Astrocyte of the cerebellum (primary cell): Measurements from ENCODE around the gene MGAT1.
"Not testable (repeated sequence)": the region's sequence is repeated elsewhere in the genome, so short reads cannot be mapped to it uniquely, and the experiment has no call there.

Experiments
- DNase-seq: peaks from one replicate; pipeline ENCODE4 v3.0.0-alpha.2; 2011; ENCODE audit warnings: low read depth
- H3K4me3 ChIP-seq: 2 replicates; pipeline ENCODE4 v1.5.1; 2011; ENCODE audit warnings: mild to moderate bottlenecking, low read depth, low read length, moderate library complexity
- in situ Hi-C: cut with HindIII; loops from 2 replicates; pipeline ENCODE4 v1.10.0; 2017; ENCODE audit warnings: low sequenced_read_pairs
- TF ChIP-seq, protein P1 (sequence below): IDR thresholded peaks from 2 replicates; pipeline ENCODE4 v1.5.1; 2012; ENCODE audit warnings: low read length, low read depth, moderate library complexity, mild to moderate bottlenecking; ENCODE audit errors: missing control alignments

The MGAT1 gene

DNA sequence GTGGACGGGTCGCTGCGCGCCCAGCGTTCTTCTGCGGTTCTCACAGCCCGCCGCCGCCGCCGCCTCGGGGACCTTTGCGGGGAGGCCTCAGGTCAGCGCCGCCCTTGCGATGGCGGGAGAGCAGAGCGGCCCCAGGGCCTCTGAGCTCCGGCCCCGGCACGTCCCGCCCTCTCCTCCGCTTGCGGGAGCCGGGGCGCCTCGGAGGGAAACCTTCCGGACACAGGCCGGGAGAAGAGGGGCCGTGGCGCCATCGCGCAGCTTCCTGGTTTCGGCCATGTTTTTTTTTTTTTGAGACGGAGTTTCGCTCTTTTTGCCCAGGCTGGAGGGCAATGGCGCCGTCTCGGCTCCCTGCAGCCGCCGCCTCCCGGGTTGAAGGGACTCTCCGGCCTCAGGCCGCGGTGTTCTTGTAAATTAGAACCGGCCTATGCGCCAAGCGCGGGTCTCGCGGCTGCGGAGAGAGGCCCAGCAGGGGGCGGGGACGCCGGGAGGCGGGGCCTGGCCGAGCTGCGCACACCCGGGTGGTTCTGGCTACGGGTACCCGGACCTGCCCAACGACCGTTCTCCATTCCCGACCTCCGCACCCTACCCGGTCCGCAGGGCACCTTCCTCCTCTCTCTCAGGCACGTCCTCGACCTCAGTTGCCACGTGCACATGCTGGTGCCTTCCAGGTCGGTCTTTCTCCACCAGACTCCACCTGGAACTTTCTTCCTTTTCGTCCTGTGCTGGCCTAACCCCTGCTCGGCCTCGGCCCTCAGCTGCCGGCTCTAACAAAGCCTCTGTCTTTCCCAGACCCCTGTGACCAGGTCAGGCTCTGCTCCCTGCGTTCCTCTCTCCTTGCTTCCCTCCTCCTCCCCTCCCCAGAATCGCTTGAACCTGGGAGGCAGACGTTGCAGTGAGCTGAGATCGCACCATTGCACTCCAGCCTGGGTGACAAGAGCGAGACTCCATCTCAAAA is 28.8 kb upstream of the MGAT1 start:
- DNase-seq, result no peak
- in situ Hi-C loops, result no loop called here
- H3K4me3 ChIP-seq, result peak overlapping the region; percentile 55
- TF ChIP-seq, protein P1, sequence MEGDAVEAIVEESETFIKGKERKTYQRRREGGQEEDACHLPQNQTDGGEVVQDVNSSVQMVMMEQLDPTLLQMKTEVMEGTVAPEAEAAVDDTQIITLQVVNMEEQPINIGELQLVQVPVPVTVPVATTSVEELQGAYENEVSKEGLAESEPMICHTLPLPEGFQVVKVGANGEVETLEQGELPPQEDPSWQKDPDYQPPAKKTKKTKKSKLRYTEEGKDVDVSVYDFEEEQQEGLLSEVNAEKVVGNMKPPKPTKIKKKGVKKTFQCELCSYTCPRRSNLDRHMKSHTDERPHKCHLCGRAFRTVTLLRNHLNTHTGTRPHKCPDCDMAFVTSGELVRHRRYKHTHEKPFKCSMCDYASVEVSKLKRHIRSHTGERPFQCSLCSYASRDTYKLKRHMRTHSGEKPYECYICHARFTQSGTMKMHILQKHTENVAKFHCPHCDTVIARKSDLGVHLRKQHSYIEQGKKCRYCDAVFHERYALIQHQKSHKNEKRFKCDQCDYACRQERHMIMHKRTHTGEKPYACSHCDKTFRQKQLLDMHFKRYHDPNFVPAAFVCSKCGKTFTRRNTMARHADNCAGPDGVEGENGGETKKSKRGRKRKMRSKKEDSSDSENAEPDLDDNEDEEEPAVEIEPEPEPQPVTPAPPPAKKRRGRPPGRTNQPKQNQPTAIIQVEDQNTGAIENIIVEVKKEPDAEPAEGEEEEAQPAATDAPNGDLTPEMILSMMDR, result no peak

DNA sequence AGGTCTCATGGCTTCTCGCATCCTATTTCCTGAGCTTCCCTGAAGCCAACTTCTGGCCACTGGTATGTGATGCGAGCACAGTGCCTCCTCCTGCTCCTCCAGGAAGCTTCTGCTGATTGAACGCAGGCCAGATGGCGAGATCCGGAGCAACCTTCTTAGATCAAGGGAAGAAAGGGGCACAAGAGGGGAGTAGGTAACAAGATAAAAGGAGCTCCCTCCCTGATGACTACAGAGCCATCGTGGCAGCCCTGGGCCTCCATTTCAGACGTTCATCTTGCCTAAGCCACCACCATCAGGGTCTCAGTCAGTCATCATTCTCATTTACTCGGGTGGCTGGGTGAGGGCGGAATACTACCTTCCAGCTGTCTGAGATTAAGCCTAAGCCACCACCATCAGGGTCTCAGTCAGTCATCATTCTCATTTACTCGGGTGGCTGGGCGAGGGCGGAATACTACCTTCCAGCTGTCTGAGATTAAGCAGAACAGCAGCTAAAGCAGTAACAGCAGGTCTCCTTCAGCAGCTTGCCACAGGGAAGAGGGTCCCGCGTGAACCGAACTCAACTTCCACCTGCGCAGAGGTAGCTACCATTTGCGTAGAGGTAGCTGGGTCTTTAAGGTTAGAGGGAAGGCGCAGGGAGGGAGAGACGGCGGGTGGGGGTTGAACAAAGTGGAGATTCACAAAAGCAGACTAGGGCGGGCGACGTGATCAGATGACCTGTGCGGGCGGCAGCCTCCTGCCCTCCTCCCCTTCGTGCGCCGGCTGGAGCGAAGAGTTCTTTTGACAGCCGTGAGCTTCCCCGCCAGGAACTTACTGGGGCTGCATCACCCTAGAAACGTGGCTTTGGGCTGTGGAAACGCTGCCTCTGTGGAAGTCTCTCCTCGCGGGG is 27.9 kb upstream of the MGAT1 start:
- in situ Hi-C loops, result no loop called here
- H3K4me3 ChIP-seq, result peak overlapping the region; percentile 55
- no peak for DNase-seq
- TF ChIP-seq, protein P1, result no peak

DNA sequence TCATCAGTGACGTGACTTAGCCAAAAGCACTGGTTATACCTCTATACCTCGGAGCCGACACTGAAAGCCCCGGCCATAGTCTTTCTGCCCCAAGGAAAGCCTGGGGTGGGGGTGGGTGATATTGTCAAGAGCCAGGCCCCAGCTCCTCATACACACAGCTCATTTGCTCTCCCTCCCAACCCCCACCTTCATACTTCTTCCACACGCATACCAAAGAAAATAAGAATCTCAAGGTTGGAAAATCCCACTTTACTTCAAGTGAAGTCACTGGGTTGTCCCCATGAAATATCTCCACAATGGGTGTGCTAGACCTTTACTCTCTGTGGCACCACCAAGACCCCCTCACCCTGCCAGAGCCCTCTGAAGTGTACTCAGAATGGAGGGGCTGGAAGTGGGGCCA is 27.1 kb upstream of the MGAT1 start:
- TF ChIP-seq, protein P1, result no peak
- in situ Hi-C loops, result no loop called here
- no peak for DNase-seq
- H3K4me3 ChIP-seq, result no peak overlapping the region

DNA sequence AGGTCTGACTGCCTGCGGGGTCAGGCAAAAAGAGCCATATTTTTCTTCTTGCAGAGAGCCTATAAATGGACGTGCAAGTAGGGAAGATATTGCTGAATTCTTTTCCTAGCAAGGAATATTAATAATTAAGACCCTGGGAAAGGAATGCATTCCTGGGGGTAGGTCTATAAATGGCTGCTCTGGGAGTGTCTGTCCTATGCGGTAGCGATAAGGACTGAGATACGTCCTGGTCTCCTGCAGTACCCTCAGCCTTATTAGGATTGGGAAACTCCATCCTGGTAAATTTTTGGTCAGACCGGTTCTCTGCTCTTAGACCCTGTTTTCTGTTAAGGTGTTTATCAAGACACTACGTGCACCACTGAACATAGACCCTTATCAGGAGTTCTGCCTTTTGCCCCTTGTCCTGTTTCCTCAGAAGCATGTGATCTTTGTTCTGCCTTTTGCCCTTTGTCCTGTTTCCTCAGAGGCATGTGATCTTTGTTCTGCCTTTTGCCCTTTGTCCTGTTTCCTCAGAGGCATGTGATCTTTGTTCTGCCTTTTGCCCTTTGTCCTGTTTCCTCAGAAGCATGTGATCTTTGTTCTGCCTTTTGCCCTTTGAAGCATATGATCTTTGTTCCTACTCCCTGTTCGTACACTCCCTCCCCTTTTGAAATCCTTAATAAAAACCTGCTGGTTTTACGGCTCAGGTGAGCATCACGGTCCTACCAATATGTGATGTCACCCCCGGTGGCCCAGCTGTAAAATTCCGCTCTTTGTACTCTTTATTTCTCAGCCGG is 26.3 kb upstream of the MGAT1 start:
- DNase-seq, in situ Hi-C loops, H3K4me3 ChIP-seq: not testable (repeated sequence)

DNA sequence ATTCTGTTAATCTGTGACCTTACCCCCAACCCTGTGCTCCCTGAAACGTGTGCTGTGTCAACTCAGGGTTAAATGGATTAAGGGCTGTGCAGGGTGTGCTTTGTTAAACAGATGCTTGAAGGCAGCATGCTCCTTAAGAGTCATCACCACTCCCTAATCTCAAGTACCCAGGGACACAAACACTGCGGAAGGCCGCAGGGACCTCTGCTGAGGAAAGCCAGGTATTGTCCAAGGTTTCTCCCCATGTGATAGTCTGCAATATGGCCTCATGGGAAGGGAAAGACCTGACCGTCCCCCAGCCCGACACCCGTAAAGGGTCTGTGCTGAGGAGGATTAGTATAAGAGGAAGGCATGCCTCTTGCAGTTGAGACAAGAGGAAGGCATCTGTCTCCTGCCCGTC is 24.8 kb upstream of the MGAT1 start:
- DNase-seq, H3K4me3 ChIP-seq, in situ Hi-C loops: not testable (repeated sequence)

DNA sequence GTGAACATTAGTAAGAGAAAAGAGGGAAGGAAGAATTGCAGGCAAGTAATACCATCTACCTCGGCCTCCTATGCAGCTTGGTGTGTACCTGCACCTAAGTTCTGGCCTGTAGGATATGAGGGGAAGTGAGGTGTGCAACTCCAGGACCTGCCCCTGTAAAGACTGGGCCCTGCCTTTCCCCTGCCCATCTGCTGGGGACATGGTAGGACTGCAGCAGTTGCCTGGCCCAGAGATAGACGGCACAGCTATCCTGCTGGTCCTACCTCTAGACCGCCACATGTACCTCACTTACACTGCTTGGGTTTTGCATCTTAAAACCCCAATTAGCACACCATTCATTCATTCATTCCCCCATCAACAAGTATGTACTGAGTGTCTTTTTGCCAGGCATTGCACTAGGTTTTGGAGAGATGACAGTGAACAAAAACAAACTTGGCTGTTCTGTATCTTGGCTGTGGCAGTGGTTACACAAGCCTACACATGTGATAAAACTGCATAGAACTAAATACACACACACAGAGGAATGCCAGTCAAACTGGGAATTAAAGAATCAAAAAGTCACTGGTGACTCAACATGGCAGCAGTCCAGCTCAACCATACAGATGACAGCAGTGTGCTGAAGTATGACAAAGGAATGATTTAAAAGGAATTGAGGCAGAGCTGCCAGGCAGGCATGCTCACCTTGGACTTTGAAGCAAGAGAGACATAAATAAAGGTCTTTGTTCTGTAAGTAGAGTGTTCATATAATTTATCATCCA is 23.3 kb upstream of the MGAT1 start:
- TF ChIP-seq, protein P1, result no peak
- no peak overlapping the region for H3K4me3 ChIP-seq
- in situ Hi-C loops, result no loop called here
- DNase-seq, result no peak
